ENCODE data around the gene SERBP1.

DNA sequence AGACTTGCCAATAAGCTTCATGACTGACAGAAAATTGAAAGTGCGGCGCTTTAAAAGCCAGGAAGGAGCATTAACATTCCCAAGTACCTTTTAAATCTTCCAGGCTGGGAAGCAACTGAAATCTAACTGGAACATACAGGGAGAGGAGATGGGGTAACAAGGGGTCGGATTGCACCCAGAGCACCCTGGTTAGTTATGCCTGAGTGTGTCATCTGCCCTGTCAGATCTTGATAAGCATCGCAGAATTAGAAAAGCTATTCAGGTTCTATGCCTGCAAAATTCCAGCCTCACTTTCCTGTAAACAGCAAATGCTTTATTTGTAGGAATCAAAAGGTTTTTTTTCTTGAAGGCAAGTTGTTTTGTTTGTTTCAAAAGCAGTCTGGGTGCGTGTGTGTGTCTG is 58.5 kb downstream of the SERBP1 start:
- TF ChIP-seq EZH2 (IDR thresholded peaks at IDR 0.05; ENCODE audit: borderline replicate concordance, low read depth, low read length, poor library complexity, severe bottlenecking): no peak
- TF ChIP-seq, protein P1, sequence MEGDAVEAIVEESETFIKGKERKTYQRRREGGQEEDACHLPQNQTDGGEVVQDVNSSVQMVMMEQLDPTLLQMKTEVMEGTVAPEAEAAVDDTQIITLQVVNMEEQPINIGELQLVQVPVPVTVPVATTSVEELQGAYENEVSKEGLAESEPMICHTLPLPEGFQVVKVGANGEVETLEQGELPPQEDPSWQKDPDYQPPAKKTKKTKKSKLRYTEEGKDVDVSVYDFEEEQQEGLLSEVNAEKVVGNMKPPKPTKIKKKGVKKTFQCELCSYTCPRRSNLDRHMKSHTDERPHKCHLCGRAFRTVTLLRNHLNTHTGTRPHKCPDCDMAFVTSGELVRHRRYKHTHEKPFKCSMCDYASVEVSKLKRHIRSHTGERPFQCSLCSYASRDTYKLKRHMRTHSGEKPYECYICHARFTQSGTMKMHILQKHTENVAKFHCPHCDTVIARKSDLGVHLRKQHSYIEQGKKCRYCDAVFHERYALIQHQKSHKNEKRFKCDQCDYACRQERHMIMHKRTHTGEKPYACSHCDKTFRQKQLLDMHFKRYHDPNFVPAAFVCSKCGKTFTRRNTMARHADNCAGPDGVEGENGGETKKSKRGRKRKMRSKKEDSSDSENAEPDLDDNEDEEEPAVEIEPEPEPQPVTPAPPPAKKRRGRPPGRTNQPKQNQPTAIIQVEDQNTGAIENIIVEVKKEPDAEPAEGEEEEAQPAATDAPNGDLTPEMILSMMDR (conservative IDR thresholded peaks at IDR 0.05; ENCODE audit: low read depth, low read length): no peak

All from A673 (cell line).